Loucy (cell line): ENCODE measurements around the gene SHLD1.

Experiments used
- H2AFZ ChIP-seq: fragments of 200-600 bp; sonication (generic); 2 replicates; pipeline ENCODE4 v1.6.0; 2016; ENCODE audit warnings: antibody characterized with exemption, mild to moderate bottlenecking, low read length, moderate library complexity
- H3F3A ChIP-seq: fragments of 200-600 bp; 2 replicates; pipeline ENCODE4 v1.6.0; 2016; ENCODE audit warnings: antibody characterized with exemption, low read depth, mild to moderate bottlenecking
- H3K27me3 ChIP-seq: fragments of 200-600 bp; sonication (generic); 2 replicates; pipeline ENCODE4 v1.6.1; 2014; ENCODE audit warnings: low read length, mild to moderate bottlenecking; ENCODE audit not compliant: insufficient read depth, poor library complexity, severe bottlenecking
- H3K36me3 ChIP-seq: fragments of 200-600 bp; sonication (generic); 2 replicates; pipeline ENCODE4 v1.6.1; 2016; ENCODE audit warnings: low read length; ENCODE audit not compliant: insufficient read depth
- H3K4me1 ChIP-seq: fragments of 200-600 bp; sonication (generic); 2 replicates; pipeline ENCODE4 v1.5.1; 2014; ENCODE audit warnings: low read length, mild to moderate bottlenecking; ENCODE audit not compliant: insufficient read depth, poor library complexity, severe bottlenecking
- H3K4me2 ChIP-seq: fragments of 200-600 bp; sonication (generic); 2 replicates; pipeline ENCODE4 v1.6.0; 2014; ENCODE audit warnings: antibody characterized with exemption, low read length, low read depth, mild to moderate bottlenecking; ENCODE audit not compliant: poor library complexity, severe bottlenecking
- H3K4me3 ChIP-seq: fragments of 200-600 bp; sonication (generic); 2 replicates; pipeline ENCODE4 v1.5.1; 2014; ENCODE audit warnings: low read length, mild to moderate bottlenecking, mixed read lengths; ENCODE audit not compliant: poor library complexity, severe bottlenecking
- H3K79me2 ChIP-seq: fragments of 200-600 bp; sonication (generic); 2 replicates; pipeline ENCODE4 v1.6.1; 2014; ENCODE audit warnings: low read length; ENCODE audit not compliant: insufficient read depth
- H3K9ac ChIP-seq: fragments of 200-600 bp; sonication (generic); 2 replicates; pipeline ENCODE4 v1.6.0; 2014; ENCODE audit warnings: mild to moderate bottlenecking, low read depth, low read length, moderate library complexity; ENCODE audit not compliant: poor library complexity, severe bottlenecking
- H3K9me2 ChIP-seq: fragments of 200-600 bp; sonication (generic); replicated peaks from 2 replicates; pipeline ENCODE4 v1.6.1; 2016; ENCODE audit warnings: low read depth, low read length, mixed read lengths
- H3K9me3 ChIP-seq: fragments of 200-600 bp; sonication (generic); 2 replicates; pipeline ENCODE4 v1.6.1; 2014; ENCODE audit warnings: mild to moderate bottlenecking, antibody characterized with exemption, low read length, low read depth; ENCODE audit not compliant: insufficient read depth
- H4K20me1 ChIP-seq: fragments of 200-600 bp; sonication (generic); 2 replicates; pipeline ENCODE4 v1.6.0; 2014; ENCODE audit warnings: antibody characterized with exemption, low read length, mild to moderate bottlenecking; ENCODE audit not compliant: insufficient read depth, poor library complexity, severe bottlenecking
- EZH2phosphoT487 ChIP-seq: fragments of 200-600 bp; IDR thresholded peaks from 2 replicates; pipeline ENCODE4 v1.6.1; 2018; ENCODE audit warnings: antibody characterized with exemption, mild to moderate bottlenecking, moderate library complexity, borderline replicate concordance
- TF ChIP-seq, protein P1 (sequence below): fragments of 200-600 bp; sonication (generic); conservative IDR thresholded peaks from 2 replicates; pipeline ENCODE4 v1.5.1; 2014; ENCODE audit warnings: mild to moderate bottlenecking, antibody characterized with exemption, low read length

The SHLD1 gene

GRCh38 chr20:5913166-5913565, 163.0 kb downstream of the SHLD1 start:
- no peak overlapping the region for H2AFZ ChIP-seq
- H3K9me2 ChIP-seq, result no peaks in the 10 kb centered on the region
- H4K20me1 ChIP-seq, result no peaks in the 10 kb centered on the region
- no peaks in the 10 kb centered on the region for H3F3A ChIP-seq
- no peaks in the 10 kb centered on the region for H3K4me1 ChIP-seq
- H3K4me2 ChIP-seq, result no peak overlapping the region
- H3K36me3 ChIP-seq, result no peaks in the 10 kb centered on the region
- H3K27me3 ChIP-seq, result no peaks in the 10 kb centered on the region
- no peak overlapping the region for H3K9ac ChIP-seq
- TF ChIP-seq, protein P1, sequence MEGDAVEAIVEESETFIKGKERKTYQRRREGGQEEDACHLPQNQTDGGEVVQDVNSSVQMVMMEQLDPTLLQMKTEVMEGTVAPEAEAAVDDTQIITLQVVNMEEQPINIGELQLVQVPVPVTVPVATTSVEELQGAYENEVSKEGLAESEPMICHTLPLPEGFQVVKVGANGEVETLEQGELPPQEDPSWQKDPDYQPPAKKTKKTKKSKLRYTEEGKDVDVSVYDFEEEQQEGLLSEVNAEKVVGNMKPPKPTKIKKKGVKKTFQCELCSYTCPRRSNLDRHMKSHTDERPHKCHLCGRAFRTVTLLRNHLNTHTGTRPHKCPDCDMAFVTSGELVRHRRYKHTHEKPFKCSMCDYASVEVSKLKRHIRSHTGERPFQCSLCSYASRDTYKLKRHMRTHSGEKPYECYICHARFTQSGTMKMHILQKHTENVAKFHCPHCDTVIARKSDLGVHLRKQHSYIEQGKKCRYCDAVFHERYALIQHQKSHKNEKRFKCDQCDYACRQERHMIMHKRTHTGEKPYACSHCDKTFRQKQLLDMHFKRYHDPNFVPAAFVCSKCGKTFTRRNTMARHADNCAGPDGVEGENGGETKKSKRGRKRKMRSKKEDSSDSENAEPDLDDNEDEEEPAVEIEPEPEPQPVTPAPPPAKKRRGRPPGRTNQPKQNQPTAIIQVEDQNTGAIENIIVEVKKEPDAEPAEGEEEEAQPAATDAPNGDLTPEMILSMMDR, result no peak
- no peak for TF ChIP-seq EZH2phosphoT487
- no peak overlapping the region for H3K4me3 ChIP-seq
- no peaks in the 10 kb centered on the region for H3K79me2 ChIP-seq
- H3K9me3 ChIP-seq, result no peaks in the 10 kb centered on the region
